ENCODE results near the gene SPEM2.

DNA sequence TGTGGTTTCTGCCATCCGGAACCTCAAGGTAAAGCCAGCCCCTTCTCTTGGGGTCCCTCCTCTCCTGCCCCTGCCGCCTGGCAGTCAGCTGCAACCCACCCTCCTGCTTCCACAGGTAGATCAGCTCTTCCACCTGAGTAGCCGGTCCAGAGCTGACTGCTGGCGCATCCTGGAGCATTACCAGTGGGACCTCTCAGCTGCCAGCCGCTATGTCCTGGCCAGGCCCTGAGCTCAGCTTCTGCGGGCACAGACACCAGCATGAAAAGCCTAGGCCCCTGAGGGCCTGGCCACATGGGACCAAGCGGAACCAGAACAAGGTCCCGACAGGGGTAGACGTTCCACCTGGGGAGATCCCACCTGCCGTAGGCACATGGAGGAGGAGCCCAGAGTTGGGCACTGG lies 36.6 kb upstream of the SPEM2 start:
- TF ChIP-seq, protein P1, sequence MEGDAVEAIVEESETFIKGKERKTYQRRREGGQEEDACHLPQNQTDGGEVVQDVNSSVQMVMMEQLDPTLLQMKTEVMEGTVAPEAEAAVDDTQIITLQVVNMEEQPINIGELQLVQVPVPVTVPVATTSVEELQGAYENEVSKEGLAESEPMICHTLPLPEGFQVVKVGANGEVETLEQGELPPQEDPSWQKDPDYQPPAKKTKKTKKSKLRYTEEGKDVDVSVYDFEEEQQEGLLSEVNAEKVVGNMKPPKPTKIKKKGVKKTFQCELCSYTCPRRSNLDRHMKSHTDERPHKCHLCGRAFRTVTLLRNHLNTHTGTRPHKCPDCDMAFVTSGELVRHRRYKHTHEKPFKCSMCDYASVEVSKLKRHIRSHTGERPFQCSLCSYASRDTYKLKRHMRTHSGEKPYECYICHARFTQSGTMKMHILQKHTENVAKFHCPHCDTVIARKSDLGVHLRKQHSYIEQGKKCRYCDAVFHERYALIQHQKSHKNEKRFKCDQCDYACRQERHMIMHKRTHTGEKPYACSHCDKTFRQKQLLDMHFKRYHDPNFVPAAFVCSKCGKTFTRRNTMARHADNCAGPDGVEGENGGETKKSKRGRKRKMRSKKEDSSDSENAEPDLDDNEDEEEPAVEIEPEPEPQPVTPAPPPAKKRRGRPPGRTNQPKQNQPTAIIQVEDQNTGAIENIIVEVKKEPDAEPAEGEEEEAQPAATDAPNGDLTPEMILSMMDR (IDR thresholded peaks at IDR 0.05): no peak
- TF ChIP-seq RXRA (IDR thresholded peaks at IDR 0.05; ENCODE audit: borderline replicate concordance, low read depth): no peak
- TF ChIP-seq NFIC (IDR thresholded peaks at IDR 0.05; ENCODE audit: borderline replicate concordance): no peak
- no peak for TF ChIP-seq EP300 (IDR thresholded peaks at IDR 0.05; ENCODE audit: borderline replicate concordance in 1 of 2, low read depth in 1 of 2, low read length in 1 of 2)
- TF ChIP-seq, protein P2, sequence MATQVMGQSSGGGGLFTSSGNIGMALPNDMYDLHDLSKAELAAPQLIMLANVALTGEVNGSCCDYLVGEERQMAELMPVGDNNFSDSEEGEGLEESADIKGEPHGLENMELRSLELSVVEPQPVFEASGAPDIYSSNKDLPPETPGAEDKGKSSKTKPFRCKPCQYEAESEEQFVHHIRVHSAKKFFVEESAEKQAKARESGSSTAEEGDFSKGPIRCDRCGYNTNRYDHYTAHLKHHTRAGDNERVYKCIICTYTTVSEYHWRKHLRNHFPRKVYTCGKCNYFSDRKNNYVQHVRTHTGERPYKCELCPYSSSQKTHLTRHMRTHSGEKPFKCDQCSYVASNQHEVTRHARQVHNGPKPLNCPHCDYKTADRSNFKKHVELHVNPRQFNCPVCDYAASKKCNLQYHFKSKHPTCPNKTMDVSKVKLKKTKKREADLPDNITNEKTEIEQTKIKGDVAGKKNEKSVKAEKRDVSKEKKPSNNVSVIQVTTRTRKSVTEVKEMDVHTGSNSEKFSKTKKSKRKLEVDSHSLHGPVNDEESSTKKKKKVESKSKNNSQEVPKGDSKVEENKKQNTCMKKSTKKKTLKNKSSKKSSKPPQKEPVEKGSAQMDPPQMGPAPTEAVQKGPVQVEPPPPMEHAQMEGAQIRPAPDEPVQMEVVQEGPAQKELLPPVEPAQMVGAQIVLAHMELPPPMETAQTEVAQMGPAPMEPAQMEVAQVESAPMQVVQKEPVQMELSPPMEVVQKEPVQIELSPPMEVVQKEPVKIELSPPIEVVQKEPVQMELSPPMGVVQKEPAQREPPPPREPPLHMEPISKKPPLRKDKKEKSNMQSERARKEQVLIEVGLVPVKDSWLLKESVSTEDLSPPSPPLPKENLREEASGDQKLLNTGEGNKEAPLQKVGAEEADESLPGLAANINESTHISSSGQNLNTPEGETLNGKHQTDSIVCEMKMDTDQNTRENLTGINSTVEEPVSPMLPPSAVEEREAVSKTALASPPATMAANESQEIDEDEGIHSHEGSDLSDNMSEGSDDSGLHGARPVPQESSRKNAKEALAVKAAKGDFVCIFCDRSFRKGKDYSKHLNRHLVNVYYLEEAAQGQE (IDR thresholded peaks at IDR 0.05; ENCODE audit: low read depth, low read length): no peak
- no peak for TF ChIP-seq JUND (IDR thresholded peaks at IDR 0.05)
- no peak for TF ChIP-seq SIN3A (IDR thresholded peaks at IDR 0.05; ENCODE audit: borderline replicate concordance, low read depth, low read length)
- TF ChIP-seq GABPA (IDR thresholded peaks at IDR 0.05; ENCODE audit: low read depth): no peak
- no peak for TF ChIP-seq FOSL2 (IDR thresholded peaks at IDR 0.05; ENCODE audit: borderline replicate concordance, low read depth)
- no peak for TF ChIP-seq TEAD4 (IDR thresholded peaks at IDR 0.05; ENCODE audit: borderline replicate concordance, insufficient read depth)
- no peak for TF ChIP-seq FOXM1 (IDR thresholded peaks at IDR 0.05; ENCODE audit: low read depth)
